ENCODE data around the gene GATAD2A.

GATAD2A gene

DNA sequence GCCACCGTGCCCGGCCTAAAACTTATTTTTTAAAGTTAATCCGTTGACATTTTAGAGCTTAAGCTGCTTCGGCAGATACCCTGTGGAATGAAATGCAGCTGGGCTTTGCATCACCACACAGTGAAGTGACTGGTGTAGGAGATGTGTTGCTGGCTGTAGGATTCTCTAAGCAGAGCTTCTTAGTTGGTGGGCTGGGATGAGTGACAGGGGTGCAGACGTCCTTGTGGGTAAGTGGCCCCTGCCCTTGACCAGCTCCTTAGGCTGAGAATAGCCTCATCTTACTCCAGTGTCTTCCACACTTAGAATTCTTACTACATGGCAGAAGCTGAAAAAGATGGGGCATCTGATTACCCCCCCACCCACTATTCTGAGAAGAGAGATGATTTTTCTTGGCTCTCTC, 11.6 kb downstream of the GATAD2A start:
- TF ChIP-seq, protein P1, sequence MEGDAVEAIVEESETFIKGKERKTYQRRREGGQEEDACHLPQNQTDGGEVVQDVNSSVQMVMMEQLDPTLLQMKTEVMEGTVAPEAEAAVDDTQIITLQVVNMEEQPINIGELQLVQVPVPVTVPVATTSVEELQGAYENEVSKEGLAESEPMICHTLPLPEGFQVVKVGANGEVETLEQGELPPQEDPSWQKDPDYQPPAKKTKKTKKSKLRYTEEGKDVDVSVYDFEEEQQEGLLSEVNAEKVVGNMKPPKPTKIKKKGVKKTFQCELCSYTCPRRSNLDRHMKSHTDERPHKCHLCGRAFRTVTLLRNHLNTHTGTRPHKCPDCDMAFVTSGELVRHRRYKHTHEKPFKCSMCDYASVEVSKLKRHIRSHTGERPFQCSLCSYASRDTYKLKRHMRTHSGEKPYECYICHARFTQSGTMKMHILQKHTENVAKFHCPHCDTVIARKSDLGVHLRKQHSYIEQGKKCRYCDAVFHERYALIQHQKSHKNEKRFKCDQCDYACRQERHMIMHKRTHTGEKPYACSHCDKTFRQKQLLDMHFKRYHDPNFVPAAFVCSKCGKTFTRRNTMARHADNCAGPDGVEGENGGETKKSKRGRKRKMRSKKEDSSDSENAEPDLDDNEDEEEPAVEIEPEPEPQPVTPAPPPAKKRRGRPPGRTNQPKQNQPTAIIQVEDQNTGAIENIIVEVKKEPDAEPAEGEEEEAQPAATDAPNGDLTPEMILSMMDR (IDR thresholded peaks at IDR 0.05; ENCODE audit: low read length, missing control alignments): no peak
- no peak overlapping the region for H3K4me3 ChIP-seq (replicated peaks; ENCODE audit: low read depth, low read length)
- DNase-seq (ENCODE audit: low read depth): no peak

DNA sequence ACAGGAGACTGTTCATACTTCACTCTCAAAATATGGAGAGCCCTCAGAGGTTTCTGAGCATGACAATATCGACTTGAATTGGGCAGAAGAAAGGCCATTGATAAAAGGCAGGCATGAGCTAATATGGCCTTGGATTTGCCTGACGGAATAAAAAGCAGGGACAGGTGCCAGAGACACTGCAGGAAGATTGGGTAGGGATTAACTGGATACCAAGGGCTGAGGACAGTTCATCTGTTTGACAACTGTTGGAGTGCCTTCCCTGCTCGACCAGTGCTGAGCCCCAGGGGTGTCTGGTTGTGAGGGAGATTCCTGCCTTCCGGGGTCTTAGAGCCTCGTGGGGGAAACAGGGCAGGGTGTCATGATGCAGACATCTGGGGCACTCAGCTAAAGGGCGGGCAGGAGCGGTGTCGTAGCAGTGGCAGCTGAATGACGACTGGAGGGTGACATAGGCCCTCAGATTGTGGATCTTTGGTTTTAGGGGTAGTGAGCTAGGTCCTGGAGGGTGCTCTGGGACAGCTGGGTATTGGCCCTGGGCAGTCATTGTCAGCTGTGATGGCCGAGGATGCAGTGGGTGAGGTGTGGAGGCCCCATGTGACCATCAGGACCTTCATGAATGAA, 12.3 kb downstream of the GATAD2A start:
- no peak overlapping the region for H3K4me3 ChIP-seq (replicated peaks; ENCODE audit: low read depth, low read length)
- TF ChIP-seq, protein P1 (IDR thresholded peaks at IDR 0.05; ENCODE audit: low read length, missing control alignments): no peak
- no peak for DNase-seq (ENCODE audit: low read depth)

DNA sequence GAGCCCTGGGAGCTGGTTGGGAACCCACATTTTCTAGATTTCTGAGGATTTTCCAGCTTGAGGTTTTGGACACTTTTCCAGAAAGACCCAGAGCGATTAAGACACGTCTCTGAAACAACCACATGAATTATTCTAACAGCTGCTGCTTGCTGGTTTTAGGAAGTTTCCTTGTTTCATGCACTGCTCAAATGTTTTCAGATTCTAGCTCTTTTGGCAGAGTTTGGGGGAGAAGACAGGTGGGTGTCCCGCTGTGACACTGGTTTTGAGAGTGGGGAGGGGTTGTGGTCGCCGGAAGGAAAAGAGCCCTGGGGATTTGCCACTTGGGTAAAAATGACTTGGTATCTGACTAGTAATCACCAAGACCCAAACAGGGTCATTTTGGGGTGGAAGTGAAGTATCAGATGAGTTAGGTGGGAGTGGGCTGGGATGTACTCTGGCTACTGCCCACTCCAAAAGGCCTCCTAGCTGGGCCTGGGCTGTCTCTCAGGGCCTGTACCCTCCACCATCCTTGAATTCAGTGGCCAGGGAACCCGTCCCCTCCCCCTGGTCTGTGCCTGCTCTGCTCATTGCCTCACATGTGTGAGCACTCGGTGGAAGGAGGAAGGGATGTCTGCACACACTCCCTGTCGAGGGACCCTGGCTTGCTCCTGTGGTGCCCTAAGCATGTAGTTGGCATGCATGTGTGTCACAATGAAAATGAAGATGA, 13.2 kb downstream of the GATAD2A start:
- H3K4me3 ChIP-seq (replicated peaks; ENCODE audit: low read depth, low read length): no peak overlapping the region
- no peak for DNase-seq (ENCODE audit: low read depth)
- TF ChIP-seq, protein P1 (IDR thresholded peaks at IDR 0.05; ENCODE audit: low read length, missing control alignments): no peak

DNA sequence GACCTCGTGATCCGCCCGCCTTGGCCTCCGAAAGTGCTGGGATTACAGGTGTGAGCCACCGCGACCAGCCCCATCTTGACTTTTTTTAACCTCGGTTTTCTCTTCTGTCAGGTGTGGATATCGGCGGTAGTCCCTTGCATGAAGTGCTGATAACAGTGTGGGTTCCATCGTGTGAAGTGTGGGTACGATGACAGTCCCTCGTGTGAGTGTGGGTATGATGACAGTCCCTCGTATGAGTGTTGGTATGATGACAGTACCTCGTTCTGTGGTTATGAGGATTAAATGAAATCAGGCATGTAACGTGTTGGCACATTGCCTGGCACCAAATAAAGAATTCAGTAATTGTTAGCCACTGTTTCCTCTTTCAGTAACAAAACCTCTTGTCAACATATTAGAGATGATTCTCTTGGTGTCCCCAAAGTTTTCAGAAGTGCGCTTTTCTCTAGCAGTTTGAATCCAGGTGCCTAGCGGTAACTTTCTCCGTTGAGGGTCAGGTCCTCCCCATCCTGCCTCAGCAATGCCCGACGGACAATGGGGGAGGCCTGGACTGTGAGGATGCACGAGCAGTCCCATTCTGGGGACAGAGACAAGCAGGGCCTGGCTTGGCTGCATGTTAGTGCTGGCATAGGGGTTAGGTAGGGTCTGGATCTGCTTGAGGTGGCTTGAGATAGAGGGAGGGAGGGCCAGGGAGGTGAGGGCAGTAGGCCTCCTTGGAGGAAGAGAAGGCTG, 15.3 kb downstream of the GATAD2A start:
- no peak for DNase-seq (ENCODE audit: low read depth)
- TF ChIP-seq, protein P1 (IDR thresholded peaks at IDR 0.05; ENCODE audit: low read length, missing control alignments): no peak

DNA sequence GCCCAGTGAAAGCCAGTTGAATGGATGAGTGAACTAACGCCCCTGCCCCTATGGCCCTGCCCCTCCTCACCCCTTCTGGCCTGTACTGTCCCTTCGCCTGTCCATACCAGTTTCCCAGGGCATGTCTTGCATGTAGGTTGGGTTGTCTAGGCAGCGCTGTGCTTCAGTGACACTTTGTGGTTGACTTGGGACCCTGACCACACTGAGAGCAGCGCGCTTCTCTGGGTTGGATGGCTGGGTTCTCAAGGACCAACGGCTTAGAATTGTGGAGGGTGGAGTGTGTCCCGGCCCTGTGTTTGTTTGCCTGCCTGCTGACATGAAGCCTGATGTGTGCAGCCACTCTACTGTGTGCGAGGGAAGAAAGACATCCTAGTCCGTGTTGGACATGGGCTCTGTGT, 15.8 kb downstream of the GATAD2A start:
- DNase-seq (ENCODE audit: low read depth): no peak
- no peak overlapping the region for H3K4me3 ChIP-seq (replicated peaks; ENCODE audit: low read depth, low read length)
- TF ChIP-seq, protein P1 (IDR thresholded peaks at IDR 0.05; ENCODE audit: low read length, missing control alignments): no peak

More for the DNA sequence above, 15.3 kb downstream of the GATAD2A start:
- no peak overlapping the region for H3K4me3 ChIP-seq (replicated peaks; ENCODE audit: low read depth, low read length)

DNA sequence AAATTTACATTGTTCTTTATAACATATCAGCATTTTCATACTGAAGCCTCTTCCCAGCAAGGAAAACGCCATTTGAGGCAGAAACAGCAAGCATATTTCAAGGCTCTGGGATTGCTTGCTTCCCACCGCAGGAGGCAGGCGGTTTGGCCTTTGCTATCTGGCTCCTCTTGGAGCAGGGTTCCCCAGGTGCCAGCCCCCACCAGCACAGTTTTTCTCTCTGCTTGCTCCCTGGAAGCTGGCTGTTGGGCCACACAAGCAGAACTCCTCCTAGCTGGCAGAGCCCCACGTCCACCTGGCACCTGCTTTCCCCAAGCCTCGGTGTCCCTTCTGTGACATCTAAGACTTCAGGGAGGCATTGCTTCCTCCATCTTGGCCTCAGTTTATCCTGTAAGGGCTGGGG, 16.7 kb downstream of the GATAD2A start:
- DNase-seq (ENCODE audit: low read depth): no peak
- TF ChIP-seq, protein P1 (IDR thresholded peaks at IDR 0.05; ENCODE audit: low read length, missing control alignments): no peak
- H3K4me3 ChIP-seq (replicated peaks; ENCODE audit: low read depth, low read length): no peak overlapping the region

Measured in fibroblast of pulmonary artery (primary cell).